Right cardiac atrium (tissue), 5 donors: ENCODE results near the gene CDCP1. TPM values are rescaled to one million over a fixed set of nuclear protein-coding genes. Genes with fewer than 3 reads are reported as not detected.
"Not testable (repeated sequence)": the region's sequence is repeated elsewhere in the genome, so short reads cannot be mapped to it uniquely, and the experiment has no call there.

Source experiments
- ATAC-seq, 2 donors: fragments of 200-7000 bp; cut with Tn5 transposase; one replicate each; pipeline versions ENCODE4 v1.8.0 to v1.9.1; 2020; ENCODE audit warnings: moderate library complexity in 2 of 2, mild to moderate bottlenecking in 1 of 2
- DNase-seq, 3 donors: peaks; one replicate each; pipeline ENCODE4 v3.0.0-alpha.2; 2020
- H3K27ac ChIP-seq: one replicate; pipeline ENCODE4 v1.5.1; 2013; ENCODE audit warnings: mild to moderate bottlenecking, low read length, control low read depth, moderate library complexity
- H3K27me3 ChIP-seq: one replicate; pipeline ENCODE4 v1.6.1; 2013; ENCODE audit not compliant: control insufficient read depth, insufficient read depth
- H3K4me1 ChIP-seq: one replicate; pipeline ENCODE4 v1.6.1; 2013; ENCODE audit warnings: low read length; ENCODE audit not compliant: control insufficient read depth, insufficient read depth
- H3K4me3 ChIP-seq: one replicate; pipeline ENCODE4 v1.5.1; 2013; ENCODE audit warnings: low read length, control low read depth
- H3K9me3 ChIP-seq: one replicate; pipeline ENCODE4 v1.6.1; 2013; ENCODE audit warnings: low read length; ENCODE audit not compliant: control insufficient read depth
- WGBS: extraction: QIAGEN DNeasy Blood & Tissue Kit; methylation state at CpG from one replicate; pipeline ENCODE4 v1.1.7; 2013; 5-methylcytosine and 5-hydroxymethylcytosine counted together
- intact Hi-C, 4 donors: fragments of 100-400 bp; cut with DNase I; formaldehyde crosslinking; loops; one replicate each; pipeline versions ENCODE4 v1.11.0 to v1.14.0; 2022 to 2023
- polyA plus RNA-seq: library from polyadenylated mRNA; stranded (reverse); fragments of 200-250 nt; gene quantifications from one replicate; pipeline ENCODE4 v1.2.3, GENCODE V29; 2013
- total RNA-seq, 4 donors: library from RNA; stranded (reverse); fragmentation: NEBNext Ultra II Directional; extraction: Animal tissue kit (Norgen Biotek cat#: 25700); gene quantifications; one replicate each; pipeline ENCODE4 v1.2.1, GENCODE V29; 2021
- donor health status: healthy with polysubstance abuse.
- donor health status: DM: no; HTN: yes; CAD: no.
- donor health status: DM: no; HTN: no; CAD: no.
- donor health status: DM: no; HTN: yes; CAD: no; lungs with severe emphysema.
- donor health status: DM: yes; HTN: yes; CAD: no.

CDCP1 gene
- total and polyA plus RNA-seq, 5 donors = 0.09 to 0.72 (median 0.46) TPM

- ATAC-seq = no peak
- Histone ChIP-seq H3K4me3 (no peak overlapping the region), H3K4me1 (no peaks in the 10 kb centered on the region), H3K27me3 (peaks cover 4% of the 10 kb centered on the region), H3K27ac (no peak overlapping the region), H3K9me3 (no peaks in the 10 kb centered on the region)
- no peak for DNase-seq
- intact Hi-C loops = no loop called here
- WGBS = 76% methylated on average over 2 of the region's 2 CpGs
These were observed 4.9 kb upstream of the CDCP1 start for GRCh38 chr3:45151100-45151499.

- DNase-seq = no peak
- 63% methylated on average over 2 of the region's 2 CpGs for WGBS
- no peak overlapping the region for H3K27ac ChIP-seq
- no peaks in the 10 kb centered on the region for H3K9me3 ChIP-seq
- H3K4me1 ChIP-seq = no peaks in the 10 kb centered on the region
- no peak for ATAC-seq
- intact Hi-C loops = no loop called here
- H3K4me3 ChIP-seq = no peak overlapping the region
- H3K27me3 ChIP-seq = peaks cover 4% of the 10 kb centered on the region
These were observed 2.7 kb upstream of the CDCP1 start for GRCh38 chr3:45148921-45149320.

DNA sequence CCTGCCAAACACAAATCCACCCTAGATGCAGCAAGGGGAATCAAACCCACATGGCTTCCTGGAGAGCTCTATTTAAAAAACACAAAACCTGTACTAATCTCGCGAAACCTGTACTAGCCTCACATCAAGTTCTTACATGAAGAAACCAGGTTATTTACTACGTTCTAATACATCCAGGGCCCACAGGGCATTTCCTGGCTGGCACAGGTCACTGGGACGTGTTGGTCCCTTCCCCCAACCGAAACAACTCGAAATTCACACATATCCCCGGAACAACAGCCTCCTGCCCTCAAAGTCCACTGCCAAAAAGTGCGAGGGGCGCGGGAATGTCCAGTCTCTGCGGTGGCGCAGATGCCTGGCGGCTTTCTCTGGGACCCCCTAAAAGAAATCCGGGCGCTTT lies 955 bp downstream of the CDCP1 start:
- intact Hi-C loops = no loop called here
- ATAC-seq = no peak
- Histone ChIP-seq H3K4me1 (no peaks in the 10 kb centered on the region), H3K9me3 (no peaks in the 10 kb centered on the region), H3K4me3 (peak overlapping the region; percentile 3), H3K27me3 (peaks cover 4% of the 10 kb centered on the region), H3K27ac (no peak overlapping the region)
- DNase-seq = no peak
- 10% methylated on average over 15 of the region's 15 CpGs for WGBS

- H3K4me1 ChIP-seq = peaks cover 6% of the 10 kb centered on the region
- H3K4me3 ChIP-seq = no peak overlapping the region
- H3K9me3 ChIP-seq = no peaks in the 10 kb centered on the region
- H3K27ac ChIP-seq = no peak overlapping the region
- WGBS = 74% methylated on average over 6 of the region's 6 CpGs
- DNase-seq (no peak), ATAC-seq (no peak)
- peaks cover 4% of the 10 kb centered on the region for H3K27me3 ChIP-seq
- intact Hi-C loops = no loop called here
These were observed 2.2 kb downstream of the CDCP1 start for GRCh38 chr3:45143673-45144671.

- DNase-seq, intact Hi-C loops, H3K27me3 ChIP-seq, H3K4me1 ChIP-seq, H3K4me3 ChIP-seq, ATAC-seq, H3K27ac ChIP-seq, H3K9me3 ChIP-seq: not testable (repeated sequence)
- WGBS = 89% methylated on average over 4 of the region's 4 CpGs
These were observed 5.4 kb downstream of the CDCP1 start for GRCh38 chr3:45140770-45141155.

GRCh38 chr3:45140141-45140769 lies 5.9 kb downstream of the CDCP1 start:
- no peaks in the 10 kb centered on the region for H3K9me3 ChIP-seq
- no peak overlapping the region for H3K27ac ChIP-seq
- H3K4me3 ChIP-seq = no peak overlapping the region
- H3K27me3 ChIP-seq = no peaks in the 10 kb centered on the region
- 63% methylated on average over 8 of the region's 8 CpGs for WGBS
- ATAC-seq (peak in 1 of 2 donors; percentile 51), DNase-seq (peak in 2 of 3 donors; percentile 30 to 62)
- intact Hi-C loops = no loop called here
- H3K4me1 ChIP-seq = peaks cover 6% of the 10 kb centered on the region

- ATAC-seq (peak; percentile 23 to 42), DNase-seq (no peak)
- Histone ChIP-seq H3K4me3 (no peak overlapping the region), H3K4me1 (peaks cover 6% of the 10 kb centered on the region), H3K27me3 (no peaks in the 10 kb centered on the region), H3K9me3 (no peaks in the 10 kb centered on the region), H3K27ac (no peak overlapping the region)
- WGBS = 62% methylated on average over 6 of the region's 6 CpGs
- intact Hi-C loops = no loop called here
These were observed 6.6 kb downstream of the CDCP1 start for GRCh38 chr3:45139372-45140140.

DNA sequence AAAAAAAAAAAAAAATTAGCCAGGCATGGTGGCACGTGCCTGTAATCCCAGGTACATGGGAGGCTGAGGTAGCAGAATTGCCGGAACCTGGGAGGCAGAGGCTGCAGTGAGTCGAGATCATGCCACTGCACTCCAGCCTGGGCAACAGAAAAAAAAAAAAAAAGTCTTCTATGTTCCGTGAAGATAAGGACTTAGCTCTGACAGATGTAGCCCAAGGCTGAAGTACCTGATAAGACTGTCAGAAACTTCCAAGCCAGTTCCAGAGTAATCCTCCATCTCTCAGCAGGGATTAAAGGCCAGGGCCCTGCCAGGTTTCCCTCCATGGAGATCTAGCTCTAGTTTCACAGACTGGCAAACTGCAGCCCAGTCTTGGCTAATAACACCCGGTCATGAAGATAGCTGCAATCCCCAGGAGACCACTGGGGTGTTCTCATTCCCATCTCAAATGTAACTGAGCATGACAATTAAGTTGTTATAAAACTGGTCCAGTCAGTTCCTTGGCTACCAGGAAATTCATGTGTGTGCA lies 8.5 kb downstream of the CDCP1 start:
- 63% methylated on average over 5 of the region's 5 CpGs for WGBS
- no peak for DNase-seq
- no peak for ATAC-seq
- Histone ChIP-seq H3K4me3 (no peak overlapping the region), H3K4me1 (peaks cover 6% of the 10 kb centered on the region), H3K27me3 (no peaks in the 10 kb centered on the region), H3K9me3 (no peaks in the 10 kb centered on the region), H3K27ac (no peak overlapping the region)
- intact Hi-C loops = no loop called here

DNA sequence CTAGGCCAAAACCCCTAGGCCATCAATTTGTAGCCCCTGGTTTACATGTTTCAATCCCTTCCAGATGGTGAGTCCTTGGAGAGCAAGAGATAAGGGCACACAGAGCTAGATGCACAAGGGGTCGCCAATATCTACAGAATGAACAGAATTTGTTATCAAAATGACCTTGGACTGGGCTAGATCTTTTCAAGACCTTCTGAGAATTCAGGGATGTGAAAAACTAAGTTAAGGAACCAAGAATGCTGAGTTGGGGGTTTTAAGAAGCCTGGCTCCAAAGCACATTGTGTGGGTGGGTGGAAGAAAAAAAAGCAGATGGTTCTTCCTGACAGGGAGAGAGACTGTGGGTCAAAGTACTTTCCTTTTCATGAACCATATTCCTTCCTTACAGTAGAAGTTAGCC lies 10.2 kb downstream of the CDCP1 start:
- ATAC-seq = no peak
- Histone ChIP-seq H3K27me3 (no peaks in the 10 kb centered on the region), H3K27ac (no peak overlapping the region), H3K4me3 (no peak overlapping the region), H3K9me3 (no peaks in the 10 kb centered on the region), H3K4me1 (peaks cover 6% of the 10 kb centered on the region)
- WGBS = 47% methylated on average over 1 of the region's 1 CpG
- DNase-seq = no peak
- intact Hi-C loops = no loop called here

- DNase-seq = no peak
- no peak overlapping the region for H3K27ac ChIP-seq
- WGBS = 78% methylated on average over 5 of the region's 5 CpGs
- intact Hi-C loops = no loop called here
- peaks cover 6% of the 10 kb centered on the region for H3K4me1 ChIP-seq
- no peak overlapping the region for H3K4me3 ChIP-seq
- no peaks in the 10 kb centered on the region for H3K27me3 ChIP-seq
- H3K9me3 ChIP-seq = no peaks in the 10 kb centered on the region
- ATAC-seq = no peak
These were observed 11.2 kb downstream of the CDCP1 start for GRCh38 chr3:45134758-45135521.
